Panc1 (cell line): Measurements from ENCODE around the gene CRYBG1. TPM values are rescaled to one million over a fixed set of nuclear protein-coding genes. Genes with fewer than 3 reads are reported as not detected.

Experiments used
- ATAC-seq: fragments of 200-7000 bp; cut with Tn5 transposase; 2 replicates; pipeline ENCODE4 v1.9.1; 2020; ENCODE audit warnings: mild to moderate bottlenecking, moderate library complexity
- BruUV-seq: library from RNA; stranded (reverse); fragments of 400-500 nt; replicated peaks from 2 replicates; lab custom pipeline; 2021; lab: Mats Ljungman, UMichigan
- CTCF ChIA-PET: fragments of 300-600 bp; sonication (Branson Sonifier 250); formaldehyde crosslinking; loops from one replicate; lab custom pipeline; 2022; ENCODE audit warnings: antibody characterized with exemption; lab: Charles Lee
- POLR2A ChIA-PET: fragments of 300-600 bp; sonication (Branson Sonifier 250); formaldehyde crosslinking; loops from one replicate; lab custom pipeline; 2022; ENCODE audit warnings: antibody characterized with exemption; lab: Charles Lee
- DNase-seq: peaks from one replicate; pipeline ENCODE4 v3.0.0-alpha.2; 2010; ENCODE audit warnings: low read depth, low spot score
- H3K27ac ChIP-seq: 2 replicates; pipeline ENCODE4 v1.5.1; 2011; ENCODE audit warnings: mild to moderate bottlenecking, low read length, inconsistent platforms
- H3K27me3 ChIP-seq: fragments of 200-500 bp; sonication (Bioruptor generic); 2 replicates; pipeline ENCODE4 v1.6.0; 2014; ENCODE audit warnings: low read length, inconsistent platforms; ENCODE audit not compliant: control insufficient read depth, insufficient read depth
- H3K36me3 ChIP-seq: fragments of 200-500 bp; sonication (Bioruptor generic); 2 replicates; pipeline ENCODE4 v1.5.1; 2014; ENCODE audit warnings: inconsistent platforms, mild to moderate bottlenecking, low read length, moderate library complexity; ENCODE audit not compliant: control insufficient read depth, insufficient read depth
- H3K4me1 ChIP-seq: 2 replicates; pipeline ENCODE4 v1.5.1; 2011; ENCODE audit warnings: inconsistent platforms, mild to moderate bottlenecking, low read length, moderate library complexity; ENCODE audit not compliant: control insufficient read depth, insufficient read depth
- H3K4me3 ChIP-seq, 2 experiments: 2 replicates each; pipeline ENCODE4 v1.5.1; 2011 to 2012; ENCODE audit warnings: low read depth in 2 of 2, low read length in 2 of 2, mild to moderate bottlenecking in 2 of 2, inconsistent platforms in 1 of 2, moderate library complexity in 1 of 2
- H3K9me3 ChIP-seq: fragments of 200-500 bp; sonication (Bioruptor generic); 2 replicates; pipeline ENCODE4 v1.5.1; 2014; ENCODE audit warnings: low read depth, mild to moderate bottlenecking, inconsistent platforms, low read length, moderate library complexity; ENCODE audit not compliant: control insufficient read depth, insufficient read depth
- CTCF ChIP-seq: fragments of 450-650 bp; IDR thresholded peaks from 2 replicates; pipeline ENCODE4 v1.5.1; 2017; ENCODE audit warnings: mild to moderate bottlenecking
- POLR2AphosphoS5 ChIP-seq: IDR thresholded peaks from 2 replicates; pipeline ENCODE4 v1.6.1; 2012; ENCODE audit warnings: mild to moderate bottlenecking, low read depth, low read length, moderate library complexity
- REST ChIP-seq, 2 experiments: IDR thresholded peaks; 2 replicates each; pipeline ENCODE4 v1.6.1; 2011 to 2012; ENCODE audit warnings: low read depth in 2 of 2, control low read depth in 1 of 2, low read length in 1 of 2, mild to moderate bottlenecking in 1 of 2, moderate library complexity in 1 of 2; ENCODE audit not compliant: insufficient read depth in 1 of 2
- SIN3A ChIP-seq: IDR thresholded peaks from 2 replicates; pipeline ENCODE4 v1.6.1; 2012; ENCODE audit warnings: low read depth, mild to moderate bottlenecking, low read length, moderate library complexity, borderline replicate concordance; ENCODE audit not compliant: insufficient read depth
- TCF7L2 ChIP-seq: IDR thresholded peaks from 2 replicates; pipeline ENCODE4 v1.6.1; 2011; ENCODE audit warnings: mild to moderate bottlenecking, low read depth, low read length, inconsistent platforms
- in situ Hi-C: cut with HindIII; loops from 2 replicates; pipeline ENCODE4 v1.10.0; 2016; ENCODE audit warnings: low sequenced_read_pairs, low pct_unique_long_range_greater_than_20kb
- intact Hi-C: fragments of 100-400 bp; cut with micrococcal nuclease; formaldehyde crosslinking; loops from one replicate; pipeline ENCODE4 v1.10.0; 2022; ENCODE audit not compliant: unreplicated experiment
- total RNA-seq: library from RNA; stranded (reverse); gene quantifications from one replicate; pipeline ENCODE4 v1.2.1, GENCODE V29; 2021; ENCODE audit not compliant: unreplicated experiment

Gene CRYBG1
- total RNA-seq, 1 experiment from 2014 or later, result 32.3 TPM

GRCh38 chr6:106381881-106382280 lies 21.4 kb downstream of the CRYBG1 start:
- Histone ChIP-seq H3K36me3 (no peaks in the 10 kb centered on the region), H3K9me3 (no peaks in the 10 kb centered on the region), H3K4me1 (no peaks in the 10 kb centered on the region), H3K27ac (no peak overlapping the region), H3K27me3 (peaks cover 45% of the 10 kb centered on the region), H3K4me3 (no peak overlapping the region)
- in situ Hi-C loops, result no loop called here
- no peak for ATAC-seq
- no peak for DNase-seq
- POLR2A ChIA-PET, result no interaction called here
- TF ChIP-seq POLR2AphosphoS5 (no peak), REST (IDR thresholded peaks at IDR 0.05; ENCODE audit: insufficient read depth in 1 of 2, low read depth in 2 of 2, low read length in 1 of 2) (no peak), TCF7L2 (no peak), SIN3A (no peak), CTCF (no peak; the same call in 1 of the 2 replicates)
- CTCF ChIA-PET, result interaction anchor here (0.6 kb wide), 1 partner anchor 13 kb away, joined by 6 read pairs; no protein-coding TSS in a partner anchor
- BruUV-seq, result no TSS peak
- intact Hi-C loops, result no loop called here

- no peak for DNase-seq
- Histone ChIP-seq H3K36me3 (no peaks in the 10 kb centered on the region), H3K27me3 (peaks cover 50% of the 10 kb centered on the region), H3K4me3 (no peak overlapping the region), H3K4me1 (no peaks in the 10 kb centered on the region), H3K27ac (no peak overlapping the region), H3K9me3 (no peaks in the 10 kb centered on the region)
- BruUV-seq, result no TSS peak
- intact Hi-C loops, result no loop called here
- ChIA-PET POLR2A (no interaction called here), CTCF (no interaction called here)
- ATAC-seq, result no peak
- in situ Hi-C loops, result no loop called here
- TF ChIP-seq CTCF (no peak), TCF7L2 (no peak), POLR2AphosphoS5 (no peak), SIN3A (no peak), REST (IDR thresholded peaks at IDR 0.05; ENCODE audit: insufficient read depth in 1 of 2, low read depth in 2 of 2, low read length in 1 of 2) (no peak)
Observed at GRCh38 chr6:106383573-106383972, 23.1 kb downstream of the CRYBG1 start.
